Glutamatergic neuron (in vitro differentiated cells): ENCODE measurements around the gene ANO1. TPM values are rescaled to one million over a fixed set of nuclear protein-coding genes. Genes with fewer than 3 reads are reported as not detected.

ENCODE experiments used
- DNase-seq: peaks from one replicate; pipeline ENCODE4 v3.0.0; 2022
- H3K27ac Mint-ChIP-seq: one replicate; pipeline ENCODE4 v1.8.0; 2020; ENCODE audit warnings: mild to moderate bottlenecking, mixed read lengths, inconsistent platforms; ENCODE audit not compliant: unreplicated experiment
- H3K27me3 Mint-ChIP-seq: one replicate; pipeline ENCODE4 v1.8.0; 2020; ENCODE audit warnings: mild to moderate bottlenecking, moderate library complexity, mixed read lengths, inconsistent platforms; ENCODE audit not compliant: unreplicated experiment
- H3K36me3 Mint-ChIP-seq: one replicate; pipeline ENCODE4 v1.8.0; 2020; ENCODE audit warnings: mild to moderate bottlenecking, mixed read lengths, inconsistent platforms; ENCODE audit not compliant: unreplicated experiment
- H3K4me1 Mint-ChIP-seq: one replicate; pipeline ENCODE4 v1.8.0; 2020; ENCODE audit warnings: mild to moderate bottlenecking, low read depth, mixed read lengths, inconsistent platforms; ENCODE audit not compliant: unreplicated experiment
- H3K4me3 Mint-ChIP-seq: one replicate; pipeline ENCODE4 v1.8.0; 2020; ENCODE audit warnings: mild to moderate bottlenecking, mixed read lengths, inconsistent platforms; ENCODE audit not compliant: unreplicated experiment
- H3K9me3 Mint-ChIP-seq: one replicate; pipeline ENCODE4 v1.8.0; 2020; ENCODE audit warnings: mild to moderate bottlenecking, moderate library complexity, mixed read lengths, inconsistent platforms; ENCODE audit not compliant: unreplicated experiment
- CTCF ChIP-seq: fragments of 200-600 bp; sonication (generic); IDR thresholded peaks from one replicate; pipeline ENCODE4 v1.5.0; 2021; ENCODE audit not compliant: partially characterized antibody, unreplicated experiment
- total RNA-seq: library from RNA; stranded (reverse); fragmentation: NEBNext Ultra II Directional; extraction: Animal tissue kit (Norgen Biotek cat#: 25700); gene quantifications from one replicate; pipeline ENCODE4 v1.2.1, GENCODE V29; 2021; ENCODE audit not compliant: unreplicated experiment

The ANO1 gene
- total RNA-seq, 1 donor from 2014 or later = not detected

- H3K4me1 Mint-ChIP-seq = no peaks in the 10 kb centered on the region
- DNase-seq = no peak
- H3K27ac Mint-ChIP-seq = no peak overlapping the region
These were observed 155.8 kb downstream of the ANO1 start for GRCh38 chr11:70233962-70234361.

More at GRCh38 chr11:70233962-70234361, 155.8 kb downstream of the ANO1 start:
- Mint-ChIP-seq H3K9me3 (peaks cover 3% of the 10 kb centered on the region), H3K27me3 (peaks cover 4% of the 10 kb centered on the region), H3K4me3 (no peak overlapping the region), H3K36me3 (no peaks in the 10 kb centered on the region)
- no peak for TF ChIP-seq CTCF

Other genes with a start within 250 kb of the ANO1 start
- gene FADD, start 125.0 kb downstream of the ANO1 start, total RNA-seq = 23.1 TPM
- 98.6 TPM for gene PPFIA1, start 192.4 kb downstream of the ANO1 start, total RNA-seq